HG03457 (cell line): Measurements from ENCODE around the gene PNKP.

Source experiments
- ATAC-seq: cut with Tn5 transposase; IDR thresholded peaks from one replicate; pipeline ENCODE4 v1.9.1; 2021; ENCODE audit warnings: moderate number of reproducible peaks; ENCODE audit not compliant: unreplicated experiment

Gene PNKP

GRCh38 chr19:49890349-49891311, 23.3 kb upstream of the PNKP start:
- no peak for ATAC-seq

- no peak for ATAC-seq
Measured at GRCh38 chr19:49889687-49890348, 22.4 kb upstream of the PNKP start.

GRCh38 chr19:49889038-49889686, 21.8 kb upstream of the PNKP start:
- ATAC-seq, result no peak

GRCh38 chr19:49888510-49888824, 21.1 kb upstream of the PNKP start:
- no peak for ATAC-seq

- ATAC-seq, result no peak
Measured at GRCh38 chr19:49887665-49888509, 20.5 kb upstream of the PNKP start.

GRCh38 chr19:49887037-49887664, 19.8 kb upstream of the PNKP start:
- ATAC-seq, result no peak

- no peak for ATAC-seq
Measured at GRCh38 chr19:49884760-49885159, 17.4 kb upstream of the PNKP start.

- no peak for ATAC-seq
Measured at GRCh38 chr19:49884109-49884508, 16.7 kb upstream of the PNKP start.

- ATAC-seq, result no peak
Measured at GRCh38 chr19:49883094-49883493, 15.7 kb upstream of the PNKP start.

- ATAC-seq, result no peak
Measured at GRCh38 chr19:49882643-49883042, 15.3 kb upstream of the PNKP start.

- ATAC-seq, result no peak
Measured at GRCh38 chr19:49881672-49882394, 14.5 kb upstream of the PNKP start.

GRCh38 chr19:49881186-49881585, 13.8 kb upstream of the PNKP start:
- ATAC-seq, result no peak

GRCh38 chr19:49880162-49880869, 12.9 kb upstream of the PNKP start:
- ATAC-seq, result no peak

GRCh38 chr19:49879243-49879963, 12.0 kb upstream of the PNKP start:
- no peak for ATAC-seq

GRCh38 chr19:49878744-49879070, 11.3 kb upstream of the PNKP start:
- ATAC-seq, result no peak

GRCh38 chr19:49877879-49878743, 10.7 kb upstream of the PNKP start:
- ATAC-seq, result peak; percentile 35

- ATAC-seq, result peak; percentile 45
Measured at GRCh38 chr19:49877020-49877878, 9.9 kb upstream of the PNKP start, which contains the start of the genes AKT1S1 and TBC1D17. AKT1S1 (minus strand) TSS chr19:49877355; CDS start chr19:49873295, 4,060 bp downstream. TBC1D17 (plus strand) TSS chr19:49877702; CDS start chr19:49877724, 22 bp downstream.
